ENCODE results near the gene SVOPL. TPM values are rescaled to one million over a fixed set of nuclear protein-coding genes. Genes with fewer than 3 reads are reported as not detected.

SVOPL gene
- total and polyA plus RNA-seq, 2 donors (not counting 3 experiments of a cell fraction or from before 2014, with no cell fraction given) = not detected

GRCh38 chr7:138575897-138576428 lies 125.2 kb downstream of the SVOPL start:
- CTCF ChIA-PET = no interaction called here
- BruUV-seq (replicated peaks) = no TSS peak

More at GRCh38 chr7:138575897-138576428, 125.2 kb downstream of the SVOPL start:
- Histone ChIP-seq H2AFZ (ENCODE audit: low read depth, low read length) (no peak overlapping the region), H3K4me1 (ENCODE audit: control insufficient read depth, extremely low read depth, insufficient read depth, low read length) (no peaks in the 10 kb centered on the region), H4K20me1 (replicated peaks; ENCODE audit: control insufficient read depth, extremely low read depth, insufficient read depth, low read length) (no peaks in the 10 kb centered on the region), H3K4me2 (ENCODE audit: insufficient read depth, low read length) (no peak overlapping the region), H3K9me3 (replicated peaks; ENCODE audit: control insufficient read depth, insufficient read depth, low read length) (no peaks in the 10 kb centered on the region), H3K27me3 (ENCODE audit: control insufficient read depth in 2 of 2, insufficient read depth in 2 of 2, low read length in 2 of 2) (no peaks in the 10 kb centered on the region), H3K4me3 (replicated peaks in 1 of 3; ENCODE audit: insufficient read depth in 1 of 3, low read depth in 1 of 3, low read length in 3 of 3) (no peak overlapping the region), H3K9me1 (replicated peaks; ENCODE audit: control insufficient read depth, extremely low read depth, insufficient read depth, low read length) (no peaks in the 10 kb centered on the region), H3K79me2 (ENCODE audit: control insufficient read depth, insufficient read depth, low read length) (no peaks in the 10 kb centered on the region), H3K27ac (ENCODE audit: insufficient read depth, low read depth, low read length) (no peak overlapping the region), H3K9ac (replicated peaks; ENCODE audit: extremely low read depth, insufficient read depth, low read length) (no peak overlapping the region), H3K36me3 (ENCODE audit: control insufficient read depth in 2 of 2, extremely low read depth in 1 of 2, insufficient read depth in 2 of 2, low read length in 2 of 2) (peaks cover 2 to 7% of the 10 kb centered on the region in 2 experiments)
- POLR2A ChIA-PET = no interaction called here
- TF ChIP-seq GATA2 (IDR thresholded peaks at IDR 0.05; ENCODE audit: insufficient read depth, insufficient read length, low read depth, low read length) = no peak
- TF ChIP-seq POLR2A (IDR thresholded peaks at IDR 0.05; ENCODE audit: low read depth, low read length) = no peak
- TF ChIP-seq EZH2 (IDR thresholded peaks at IDR 0.05; ENCODE audit: borderline replicate concordance, low read depth, low read length, severe bottlenecking) = no peak
- no peak for TF ChIP-seq CTCF (IDR thresholded peaks at IDR 0.05; ENCODE audit: extremely low read depth in 1 of 2, insufficient read depth in 1 of 2, low read depth in 1 of 2, low read length in 2 of 2)
- TF ChIP-seq JUN (IDR thresholded peaks at IDR 0.05; ENCODE audit: borderline replicate concordance, insufficient read depth, insufficient read length, low read depth) = no peak
- dilution Hi-C loops (cut with MboI; ENCODE audit: extremely low pct_ligation_motif_present, low sequenced_read_pairs) (no loop called here), intact Hi-C loops (cut with micrococcal nuclease) (loop anchor here (10.0 kb wide), 1 partner anchor 111 kb away; the partner anchor contains the start of gene TRIM24)
- DNase-seq (ENCODE audit: low read depth, low spot score) (no peak), FAIRE-seq (no peak)
